ENCODE results near the gene PDGFRB. TPM values are rescaled to one million over a fixed set of nuclear protein-coding genes. Genes with fewer than 3 reads are reported as not detected.

PDGFRB gene
- total RNA-seq, 1 experiment from 2014 or later: 0.34 TPM

- no peak overlapping the region for H3K9ac ChIP-seq (ENCODE audit: low read length)
- ChIA-PET RAD21 (ENCODE audit: low non-redundant PET in 1 of 2, low total read pairs in 2 of 2, uncharacterized antibody in 2 of 2, unreplicated experiment in 2 of 2) (no interaction called here), POLR2A (no interaction called here), CTCF (interaction anchor here (0.6 to 1.4 kb wide), 9 partner anchors 9 to 341 kb away, joined by 3 to 10 read pairs (median 4); partner anchors contain the start of gene CDX1)
- no TSS peak for BruUV-seq (replicated peaks)
- no peaks in the 10 kb centered on the region for H4K20me1 ChIP-seq (ENCODE audit: insufficient read depth)
- H3K27ac ChIP-seq (ENCODE audit: low read depth, low read length): no peak overlapping the region
- no peaks in the 10 kb centered on the region for H3K79me2 ChIP-seq (ENCODE audit: insufficient read depth, low read length)
- H3K9me3 ChIP-seq (ENCODE audit: control insufficient read depth in 1 of 2, insufficient read depth in 1 of 2, low read depth in 1 of 2, low read length in 2 of 2): no peaks in the 10 kb centered on the region
- no peak overlapping the region for H3K4me2 ChIP-seq (ENCODE audit: low read length)
- no peaks in the 10 kb centered on the region for H3K36me3 ChIP-seq (ENCODE audit: control insufficient read depth in 1 of 2, insufficient read depth in 2 of 2, low read length in 2 of 2)
- no peaks in the 10 kb centered on the region for H3K9me2 ChIP-seq (ENCODE audit: insufficient read depth)
- H3K4me1 ChIP-seq (ENCODE audit: control insufficient read depth in 1 of 2, insufficient read depth in 2 of 2, low read length in 2 of 2): no peaks in the 10 kb centered on the region
- H3K27me3 ChIP-seq (ENCODE audit: insufficient read depth, low read length): peaks cover 8% of the 10 kb centered on the region
- H3K4me3 ChIP-seq (replicated peaks in 1 of 2; ENCODE audit: low read depth in 1 of 2, low read length in 2 of 2): no peak overlapping the region
- DNase-seq (ENCODE audit: low read depth, low spot score): no peak
- peak overlapping the region; percentile 13 for H2AFZ ChIP-seq (ENCODE audit: low read depth, low read length, poor library complexity, severe bottlenecking)
- TF ChIP-seq YY1 (IDR thresholded peaks at IDR 0.05; ENCODE audit: extremely low read depth, insufficient replicate concordance, low read depth, low read length) (no peak), ZNF274 (IDR thresholded peaks at IDR 0.05; ENCODE audit: low read depth, low read length) (no peak), CTCF (IDR thresholded peaks at IDR 0.05 in 2 of 3, conservative IDR thresholded peaks at IDR 0.05 in 1 of 3; ENCODE audit: borderline replicate concordance in 1 of 3, insufficient read depth in 1 of 3, low read depth in 2 of 3, low read length in 2 of 3) (no peak), ELF1 (IDR thresholded peaks at IDR 0.05; ENCODE audit: borderline replicate concordance, low read depth) (no peak), ATF3 (IDR thresholded peaks at IDR 0.05) (no peak), CBX3 (IDR thresholded peaks at IDR 0.05; ENCODE audit: low read depth) (no peak), JUND (IDR thresholded peaks at IDR 0.05) (no peak), EZH2 (IDR thresholded peaks at IDR 0.05) (no peak), EZH2phosphoT487 (IDR thresholded peaks at IDR 0.05; ENCODE audit: borderline replicate concordance) (no peak)
- no peak for ATAC-seq
- intact Hi-C loops (cut with micrococcal nuclease): loop anchor here (1.0 kb wide), 1 partner anchor 45 kb away; no protein-coding TSS in a partner anchor
Observed at GRCh38 chr5:150175076-150175475, 19.4 kb upstream of the PDGFRB start.

Measured in HCT116 (cell line).